Stimulated activated CD4-positive, alpha-beta T cell treated with anti-CD3 and anti-CD28 coated beads, Interleukin-1b, Interleukin-23, amount 100 ng/mL, for 1 hour (primary cell): ENCODE measurements around the gene VSIG10.
"Not testable (repeated sequence)": the region's sequence is repeated elsewhere in the genome, so short reads cannot be mapped to it uniquely, and the experiment has no call there.

ENCODE experiments used
- DNase-seq, 2 donors: peaks; one replicate each; pipeline ENCODE4 v3.0.0-alpha.2; 2020; ENCODE audit warnings: low read depth in 2 of 2

VSIG10 gene

GRCh38 chr12:118033902-118034301 is 69.9 kb downstream of the VSIG10 start:
- DNase-seq: no peak

GRCh38 chr12:118033323-118033722 is 70.5 kb downstream of the VSIG10 start:
- no peak for DNase-seq

GRCh38 chr12:118032188-118032587 is 71.6 kb downstream of the VSIG10 start:
- no peak for DNase-seq

- DNase-seq: no peak
These were observed 74.6 kb downstream of the VSIG10 start for GRCh38 chr12:118029166-118029565.

- DNase-seq: no peak
These were observed 78.6 kb downstream of the VSIG10 start for GRCh38 chr12:118025168-118025567.

- no peak for DNase-seq
These were observed 80.4 kb downstream of the VSIG10 start for GRCh38 chr12:118023301-118023860.

- DNase-seq: no peak
These were observed 81.1 kb downstream of the VSIG10 start for GRCh38 chr12:118022728-118023109.

- not testable (repeated sequence) for DNase-seq
These were observed 81.6 kb downstream of the VSIG10 start for GRCh38 chr12:118022097-118022727.

- no peak for DNase-seq
These were observed 83.8 kb downstream of the VSIG10 start for GRCh38 chr12:118020036-118020435.

- no peak for DNase-seq
These were observed 85.9 kb downstream of the VSIG10 start for GRCh38 chr12:118017926-118018325.

- DNase-seq: peak; percentile 94 to 95
These were observed 87.2 kb downstream of the VSIG10 start, which contains the start of gene RFC5 for GRCh38 chr12:118016424-118017264. Gene RFC5, plus strand, starts transcription at chr12:118016703. Its CDS starts 125 bp downstream, at chr12:118016828.

- no peak for DNase-seq
These were observed 87.9 kb downstream of the VSIG10 start for GRCh38 chr12:118015944-118016343.

- no peak for DNase-seq
These were observed 88.5 kb downstream of the VSIG10 start for GRCh38 chr12:118015306-118015705.
